CD4-positive, alpha-beta T cell (primary cell): ENCODE data around the gene EP300. TPM values are rescaled to one million over a fixed set of nuclear protein-coding genes. Genes with fewer than 3 reads are reported as not detected.
"Not testable (repeated sequence)": the region's sequence is repeated elsewhere in the genome, so short reads cannot be mapped to it uniquely, and the experiment has no call there.

ENCODE experiments used
- ATAC-seq: fragments of 200-7000 bp; cut with Tn5 transposase; one replicate; pipeline ENCODE4 v1.10.0; 2022; ENCODE audit warnings: mild to moderate bottlenecking; ENCODE audit not compliant: poor library complexity
- CTCF ChIA-PET: fragments of 350-600 bp; sonication (Branson Sonifier 250); formaldehyde crosslinking; loops from one replicate; lab custom pipeline; 2021; ENCODE audit warnings: antibody characterized with exemption, inconsistent platforms; lab: Charles Lee
- POLR2A ChIA-PET: fragments of 350-600 bp; sonication (Branson Sonifier 250); formaldehyde crosslinking; loops from one replicate; lab custom pipeline; 2021; ENCODE audit warnings: antibody characterized with exemption, inconsistent platforms; lab: Charles Lee
- DNase-seq, 14 experiments: peaks; one replicate each; pipeline ENCODE4 v3.0.0-alpha.2; 2013 to 2020; ENCODE audit warnings: mixed read lengths in 2 of 14
- H3K27ac ChIP-seq, 2 donors: one replicate each; pipeline versions ENCODE4 v1.5.1 to v1.7.0; 2013; ENCODE audit warnings: low read length in 2 of 2, low read depth in 1 of 2, mild to moderate bottlenecking in 1 of 2
- H3K27me3 ChIP-seq, 2 experiments: 1 replicate in 1 of 2; 2 replicates in 1 of 2; pipeline versions ENCODE4 v1.6.1 to v1.7.0; 2013; ENCODE audit warnings: low read length in 2 of 2, control low read depth in 1 of 2, mild to moderate bottlenecking in 1 of 2, moderate library complexity in 1 of 2; ENCODE audit not compliant: insufficient read depth in 2 of 2, control insufficient read depth in 1 of 2
- H3K36me3 ChIP-seq: one replicate; pipeline ENCODE4 v1.6.1; 2013; ENCODE audit warnings: low read length, control low read depth; ENCODE audit not compliant: insufficient read depth
- H3K4me1 ChIP-seq: one replicate; pipeline ENCODE4 v1.6.1; 2013; ENCODE audit warnings: low read length, control low read depth; ENCODE audit not compliant: insufficient read depth
- H3K4me3 ChIP-seq: one replicate; pipeline ENCODE4 v1.5.1; 2013; ENCODE audit warnings: mild to moderate bottlenecking, low read length, moderate library complexity
- H3K9me3 ChIP-seq, 2 experiments: 1 replicate in 1 of 2; 2 replicates in 1 of 2; pipeline versions ENCODE4 v1.6.1 to v1.7.0; 2013; ENCODE audit warnings: low read length in 2 of 2, mild to moderate bottlenecking in 2 of 2, control low read depth in 1 of 2, moderate library complexity in 1 of 2; ENCODE audit not compliant: control insufficient read depth in 1 of 2, insufficient read depth in 1 of 2
- H3K27ac Mint-ChIP-seq: one replicate; pipeline ENCODE4 v1.8.0; 2020; ENCODE audit warnings: mixed read lengths
- H3K27me3 Mint-ChIP-seq: one replicate; pipeline ENCODE4 v1.8.0; 2021; ENCODE audit warnings: mixed read lengths
- H3K36me3 Mint-ChIP-seq: one replicate; pipeline ENCODE4 v1.8.0; 2021; ENCODE audit warnings: low read depth, mixed read lengths
- H3K4me1 Mint-ChIP-seq: one replicate; pipeline ENCODE4 v1.8.0; 2021; ENCODE audit warnings: low read depth, mixed read lengths
- H3K4me3 Mint-ChIP-seq: one replicate; pipeline ENCODE4 v1.8.0; 2020; ENCODE audit warnings: mild to moderate bottlenecking, mixed read lengths
- H3K9me3 Mint-ChIP-seq: one replicate; pipeline ENCODE4 v1.8.0; 2020; ENCODE audit warnings: mixed read lengths
- intact Hi-C, 2 experiments: fragments of 100-400 bp; cut with DNase I in 1 of 2; cut with micrococcal nuclease in 1 of 2; formaldehyde crosslinking; loops; one replicate each; pipeline versions ENCODE4 v1.15.1 to v1.9.0; 2023 to 2025; cut with DNase I, micrococcal nuclease
- total RNA-seq, 174 experiments: library from RNA in 2 of 174; stranded (reverse) in 2 of 174; gene quantifications; one replicate each; pipeline ENCODE4 v1.2.3 and lab custom pipeline; 2021 to 2026
- TF ChIP-seq, protein P1 (sequence below): fragments of 200-600 bp; IDR thresholded peaks from one replicate; pipeline ENCODE4 v1.8.0; 2022; ENCODE audit warnings: antibody characterized with exemption, mild to moderate bottlenecking

EP300 gene
- total RNA-seq, 2 experiments from 2014 or later: 126 to 134 TPM

DNA sequence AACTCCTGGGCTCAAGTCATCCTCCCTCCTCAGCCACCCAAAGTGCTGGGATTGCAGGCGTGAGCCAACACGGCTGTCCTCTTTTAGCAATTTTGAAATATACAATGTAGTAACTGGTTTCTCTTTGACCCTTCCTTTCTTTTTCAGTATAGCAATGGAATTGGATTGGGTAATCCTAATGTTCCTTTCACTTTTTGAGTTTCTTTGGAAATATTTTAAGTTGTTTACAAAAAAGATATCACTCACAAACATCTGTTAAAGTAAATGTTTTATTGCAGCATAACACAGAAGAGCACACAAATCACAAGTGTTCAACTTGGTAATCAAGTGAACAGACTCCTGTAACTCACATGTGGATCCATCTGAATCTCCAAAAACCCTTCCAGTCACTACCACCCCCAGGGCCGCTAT lies 44.6 kb upstream of the EP300 start:
- Mint-ChIP-seq H3K4me3 (no peak overlapping the region), H3K4me1 (no peaks in the 10 kb centered on the region), H3K27ac (no peak overlapping the region), H3K27me3 (no peaks in the 10 kb centered on the region), H3K36me3 (no peaks in the 10 kb centered on the region), H3K9me3 (no peaks in the 10 kb centered on the region)
- POLR2A ChIA-PET: no interaction called here
- no peaks in the 10 kb centered on the region for H3K36me3 ChIP-seq
- TF ChIP-seq, protein P1, sequence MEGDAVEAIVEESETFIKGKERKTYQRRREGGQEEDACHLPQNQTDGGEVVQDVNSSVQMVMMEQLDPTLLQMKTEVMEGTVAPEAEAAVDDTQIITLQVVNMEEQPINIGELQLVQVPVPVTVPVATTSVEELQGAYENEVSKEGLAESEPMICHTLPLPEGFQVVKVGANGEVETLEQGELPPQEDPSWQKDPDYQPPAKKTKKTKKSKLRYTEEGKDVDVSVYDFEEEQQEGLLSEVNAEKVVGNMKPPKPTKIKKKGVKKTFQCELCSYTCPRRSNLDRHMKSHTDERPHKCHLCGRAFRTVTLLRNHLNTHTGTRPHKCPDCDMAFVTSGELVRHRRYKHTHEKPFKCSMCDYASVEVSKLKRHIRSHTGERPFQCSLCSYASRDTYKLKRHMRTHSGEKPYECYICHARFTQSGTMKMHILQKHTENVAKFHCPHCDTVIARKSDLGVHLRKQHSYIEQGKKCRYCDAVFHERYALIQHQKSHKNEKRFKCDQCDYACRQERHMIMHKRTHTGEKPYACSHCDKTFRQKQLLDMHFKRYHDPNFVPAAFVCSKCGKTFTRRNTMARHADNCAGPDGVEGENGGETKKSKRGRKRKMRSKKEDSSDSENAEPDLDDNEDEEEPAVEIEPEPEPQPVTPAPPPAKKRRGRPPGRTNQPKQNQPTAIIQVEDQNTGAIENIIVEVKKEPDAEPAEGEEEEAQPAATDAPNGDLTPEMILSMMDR: no peak
- ATAC-seq (no peak), DNase-seq (no peak)
- CTCF ChIA-PET: interaction anchor here (0.7 kb wide), 1 partner anchor 106 kb away, joined by 4 read pairs; no protein-coding TSS in a partner anchor
- no peak overlapping the region for H3K27ac ChIP-seq
- H3K4me3 ChIP-seq: no peak overlapping the region
- no peaks in the 10 kb centered on the region for H3K27me3 ChIP-seq
- H3K4me1 ChIP-seq: no peaks in the 10 kb centered on the region
- H3K9me3 ChIP-seq: no peaks in the 10 kb centered on the region
- intact Hi-C loops: no loop called here

GRCh38 chr22:41048345-41048744 lies 44.0 kb upstream of the EP300 start:
- H3K27me3 Mint-ChIP-seq, H3K36me3 ChIP-seq, H3K4me3 Mint-ChIP-seq, intact Hi-C loops, H3K36me3 Mint-ChIP-seq, POLR2A ChIA-PET, ATAC-seq, H3K27me3 ChIP-seq, H3K9me3 Mint-ChIP-seq, H3K4me1 ChIP-seq, H3K4me1 Mint-ChIP-seq, H3K27ac Mint-ChIP-seq, H3K9me3 ChIP-seq, H3K4me3 ChIP-seq, H3K27ac ChIP-seq, DNase-seq: not testable (repeated sequence)
- CTCF ChIA-PET: interaction anchor here (0.5 to 0.7 kb wide), 2 partner anchors 20 to 105 kb away, joined by 3 to 4 read pairs; no protein-coding TSS in a partner anchor

DNA sequence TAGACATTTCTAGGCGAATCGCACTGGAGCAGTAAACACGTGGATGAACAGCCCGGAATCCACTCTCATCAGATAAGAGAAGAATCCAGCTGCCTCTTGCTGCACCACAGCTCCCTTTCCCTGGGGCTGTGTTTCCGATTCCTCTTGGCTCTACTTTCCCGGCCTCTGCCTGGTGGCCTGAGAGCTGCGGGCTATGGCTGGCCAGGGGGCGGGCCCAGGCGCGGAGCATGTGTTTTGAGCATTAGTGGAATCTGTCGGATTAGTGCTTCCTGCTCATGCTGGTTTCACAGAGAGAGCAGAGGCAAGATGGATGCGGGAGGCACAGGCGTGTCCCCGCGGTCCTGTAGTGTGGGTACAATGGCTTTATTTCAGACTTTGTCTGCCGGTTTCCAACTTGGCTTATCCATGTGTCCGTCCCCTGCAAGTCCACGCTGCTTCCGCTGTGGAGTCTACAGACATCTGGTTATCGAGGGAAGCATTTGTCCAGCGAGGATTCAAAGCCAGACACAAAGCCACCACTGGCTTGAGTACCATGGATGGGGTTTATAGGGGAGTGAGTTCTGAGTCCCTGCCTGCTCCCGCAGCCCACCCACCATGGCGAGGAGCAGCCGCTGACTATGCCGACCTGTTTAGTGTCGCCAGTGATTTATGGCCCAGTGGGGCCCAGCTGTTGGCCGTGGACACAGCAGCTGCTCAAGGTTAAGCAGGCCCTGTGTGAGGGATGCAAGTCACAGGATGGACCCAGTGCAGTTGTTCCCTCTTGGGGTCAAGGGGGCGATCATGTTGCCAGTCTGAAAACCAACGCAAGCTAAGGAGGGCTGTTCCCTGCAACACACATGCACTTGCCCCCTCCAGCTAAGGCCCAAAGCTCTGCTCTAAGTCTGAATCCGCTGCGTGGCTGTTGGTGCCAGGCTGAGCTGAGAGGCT lies 43.3 kb upstream of the EP300 start:
- Histone ChIP-seq H3K36me3 (no peaks in the 10 kb centered on the region), H3K4me1 (no peaks in the 10 kb centered on the region), H3K4me3 (no peak overlapping the region), H3K9me3 (no peaks in the 10 kb centered on the region), H3K27ac (no peak overlapping the region), H3K27me3 (no peaks in the 10 kb centered on the region)
- Mint-ChIP-seq H3K27me3 (no peaks in the 10 kb centered on the region), H3K27ac (no peak overlapping the region), H3K4me3 (no peak overlapping the region), H3K9me3 (no peaks in the 10 kb centered on the region), H3K36me3 (no peaks in the 10 kb centered on the region), H3K4me1 (peaks cover 6% of the 10 kb centered on the region)
- TF ChIP-seq, protein P1: no peak
- POLR2A ChIA-PET: interaction anchor here (1.3 kb wide), 1 partner anchor 27 kb away, joined by 3 read pairs; no protein-coding TSS in a partner anchor
- no peak for DNase-seq
- CTCF ChIA-PET: interaction anchor here (0.5 kb wide), 1 partner anchor 19 kb away, joined by 3 read pairs; no protein-coding TSS in a partner anchor
- ATAC-seq: no peak
- intact Hi-C loops: no loop called here

- H3K27me3 Mint-ChIP-seq, H3K36me3 Mint-ChIP-seq, H3K27ac Mint-ChIP-seq, H3K9me3 ChIP-seq, DNase-seq, H3K27ac ChIP-seq, H3K4me3 Mint-ChIP-seq, H3K9me3 Mint-ChIP-seq, H3K27me3 ChIP-seq, CTCF ChIA-PET, H3K4me3 ChIP-seq, ATAC-seq, H3K4me1 Mint-ChIP-seq, H3K4me1 ChIP-seq, intact Hi-C loops, H3K36me3 ChIP-seq: not testable (repeated sequence)
- POLR2A ChIA-PET: interaction anchor here (1.3 kb wide), 1 partner anchor 27 kb away, joined by 3 read pairs; no protein-coding TSS in a partner anchor
Observed at GRCh38 chr22:41049795-41050194, 42.6 kb upstream of the EP300 start.
